ENCODE results near the gene NLK.

DNA sequence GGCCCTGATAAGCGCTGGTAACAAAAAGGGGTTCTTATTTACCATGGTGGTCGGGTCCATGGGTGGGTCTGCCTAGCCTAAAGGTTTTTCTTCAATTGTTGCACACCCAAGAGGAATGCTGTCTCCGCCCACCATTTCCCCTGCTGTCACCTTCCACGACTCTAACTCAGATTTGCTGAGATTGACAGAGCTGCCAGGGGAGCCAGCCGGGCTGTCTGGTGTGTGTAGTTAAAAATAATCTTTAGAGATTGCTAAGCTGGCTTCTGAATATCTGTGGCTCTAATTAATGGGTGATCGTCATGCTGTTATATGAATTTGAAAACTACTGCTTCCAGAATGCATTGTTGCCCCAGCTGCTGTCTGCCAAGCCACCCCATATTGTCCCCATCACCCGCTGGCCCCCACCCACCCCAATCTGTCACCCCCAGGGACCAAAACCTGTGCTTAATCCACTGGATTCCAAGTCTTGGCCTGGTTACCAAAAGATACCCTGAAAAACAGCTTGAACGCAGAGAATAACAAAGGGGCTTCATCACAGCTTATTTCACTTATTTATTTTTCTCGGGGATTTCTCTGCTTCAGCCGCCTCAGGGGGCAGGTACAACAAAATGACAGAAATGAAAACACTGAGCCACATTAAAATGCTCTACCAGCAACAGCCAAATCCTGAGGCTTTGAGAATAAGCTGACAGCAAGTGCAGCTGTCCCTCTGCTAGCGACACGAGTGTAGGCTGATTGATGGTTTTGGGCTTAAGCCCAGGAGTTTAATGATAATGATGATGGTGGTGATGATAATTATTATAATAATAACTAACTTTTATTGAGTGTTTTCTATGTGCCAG lies 46.1 kb upstream of the NLK start:
- TF ChIP-seq CTCF (conservative IDR thresholded peaks at IDR 0.05; ENCODE audit: low read depth, low read length) (no peak), POLR2A (IDR thresholded peaks at IDR 0.05; ENCODE audit: low read depth, low read length) (no peak), SMC3 (IDR thresholded peaks at IDR 0.05; ENCODE audit: low read depth, low read length) (no peak), RCOR1 (IDR thresholded peaks at IDR 0.05; ENCODE audit: insufficient replicate concordance, low read length) (no peak)

All from IMR-90 (cell line).